Measurements from ENCODE around the gene FRRS1. TPM values are rescaled to one million over a fixed set of nuclear protein-coding genes. Genes with fewer than 3 reads are reported as not detected.
A peak's percentile ranks its signal among the peaks of the same experiment; 100 is the strongest.

FRRS1 gene
- total and polyA plus RNA-seq, 5 donors from 2014 or later, result 0.13 to 1.1 (median 0.39) TPM; not detected in 2

DNA sequence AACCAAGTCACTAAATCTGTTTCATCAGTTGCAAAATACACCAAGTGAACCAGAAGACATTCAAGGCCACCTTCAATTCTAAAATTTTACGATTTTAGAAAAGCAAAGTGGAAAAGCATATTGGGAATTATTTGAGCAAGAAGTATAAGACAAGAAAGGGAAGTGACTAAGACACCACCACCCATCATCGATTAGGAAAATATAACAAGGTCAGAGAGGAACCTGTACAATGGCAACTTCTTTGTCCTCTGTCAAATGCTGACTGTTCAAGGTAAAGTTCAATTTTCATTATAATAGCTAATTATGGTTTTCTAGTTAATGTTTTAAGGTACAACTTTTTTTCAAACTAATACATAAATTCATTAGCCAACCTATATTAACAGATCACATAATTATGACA is 10.8 kb downstream of the FRRS1 start:
- Mint-ChIP-seq H3K36me3 (no peaks in the 10 kb centered on the region), H3K9me3 (peaks cover 0 to 3% (median 0%) of the 10 kb centered on the region in 7 donors), H3K27me3 (peaks cover 17% of the 10 kb centered on the region), H3K27ac (no peak overlapping the region), H3K4me3 (no peak overlapping the region), H3K4me1 (peaks cover 0 to 15% (median 12%) of the 10 kb centered on the region in 4 donors)
- Histone ChIP-seq H3K27ac (ENCODE audit: insufficient read depth, low read length, poor library complexity, severe bottlenecking) (no peak overlapping the region), H3K4me3 (ENCODE audit: low read depth, low read length) (no peak overlapping the region), H3K27me3 (ENCODE audit: control insufficient read depth, insufficient read depth, low read length) (no peaks in the 10 kb centered on the region), H3K4me1 (ENCODE audit: control insufficient read depth, insufficient read depth, low read length, poor library complexity, severe bottlenecking) (peaks cover 4% of the 10 kb centered on the region), H3K9me3 (ENCODE audit: control insufficient read depth in 2 of 2, low read length in 2 of 2) (no peaks in the 10 kb centered on the region), H3K36me3 (ENCODE audit: control insufficient read depth, insufficient read depth, low read length) (no peaks in the 10 kb centered on the region)
- no peak for ATAC-seq (ENCODE audit: low read depth in 2 of 2)
- DNase-seq, result no peak

DNA sequence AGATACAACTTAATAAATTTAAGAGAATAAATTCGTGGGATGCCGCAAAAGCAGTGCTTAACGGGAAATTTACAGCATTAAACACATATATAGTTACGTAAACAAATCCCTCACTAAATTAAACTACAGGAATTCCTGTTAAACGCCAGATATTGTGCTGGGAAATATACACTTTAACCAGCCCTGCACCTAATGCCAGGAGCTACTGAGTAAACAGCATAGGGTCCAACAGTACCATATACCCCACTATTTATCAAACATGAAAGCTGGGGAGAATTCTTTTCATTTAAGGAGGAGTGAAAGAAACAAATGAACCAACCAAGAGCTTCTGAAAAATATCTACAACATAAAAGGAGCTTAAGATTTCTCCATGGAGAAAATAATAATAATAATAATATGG is 11.7 kb downstream of the FRRS1 start:
- H3K27me3 ChIP-seq (ENCODE audit: control insufficient read depth, insufficient read depth, low read length), result no peaks in the 10 kb centered on the region
- no peaks in the 10 kb centered on the region for H3K36me3 ChIP-seq (ENCODE audit: control insufficient read depth, insufficient read depth, low read length)
- H3K36me3 Mint-ChIP-seq, result no peaks in the 10 kb centered on the region
- no peak overlapping the region for H3K27ac ChIP-seq (ENCODE audit: insufficient read depth, low read length, poor library complexity, severe bottlenecking)
- no peak for DNase-seq
- H3K4me1 Mint-ChIP-seq, result peaks cover 0 to 17% (median 13%) of the 10 kb centered on the region in 4 donors
- H3K4me1 ChIP-seq (ENCODE audit: control insufficient read depth, insufficient read depth, low read length, poor library complexity, severe bottlenecking), result peaks cover 4% of the 10 kb centered on the region
- peaks cover 22% of the 10 kb centered on the region for H3K27me3 Mint-ChIP-seq
- H3K27ac Mint-ChIP-seq, result no peak overlapping the region
- ATAC-seq (ENCODE audit: low read depth in 2 of 2), result no peak
- H3K4me3 Mint-ChIP-seq, result no peak overlapping the region
- no peak overlapping the region for H3K4me3 ChIP-seq (ENCODE audit: low read depth, low read length)
- peaks cover 0 to 3% (median 0%) of the 10 kb centered on the region in 7 donors for H3K9me3 Mint-ChIP-seq
- no peaks in the 10 kb centered on the region for H3K9me3 ChIP-seq (ENCODE audit: control insufficient read depth in 2 of 2, low read length in 2 of 2)

DNA sequence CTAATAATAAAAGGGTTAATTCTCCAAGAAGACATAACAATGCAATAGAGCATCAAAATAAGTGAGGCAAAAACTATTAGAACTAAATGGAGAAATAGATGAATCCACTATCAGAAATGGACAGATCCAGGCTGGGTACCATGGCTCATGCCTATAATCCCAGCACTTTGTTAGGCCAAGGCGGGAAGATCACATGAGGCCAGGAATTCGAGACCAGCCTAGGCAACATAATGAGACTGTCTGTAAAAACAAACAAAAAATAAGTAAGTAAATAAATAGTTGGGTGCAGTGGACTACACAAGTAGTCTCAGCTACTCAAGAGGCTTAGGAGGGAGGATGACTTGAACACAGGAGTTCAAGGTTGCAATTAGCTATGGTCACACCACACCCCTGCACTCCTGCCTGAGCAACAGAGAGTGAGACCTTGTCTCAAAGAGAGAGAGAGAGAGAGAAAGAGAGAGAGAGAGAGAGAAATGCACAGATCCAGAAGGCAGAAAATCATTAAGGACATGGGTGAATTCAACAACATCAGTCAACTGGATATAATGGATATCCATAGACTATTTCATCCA is 12.3 kb downstream of the FRRS1 start:
- Mint-ChIP-seq H3K4me3 (no peak overlapping the region), H3K27me3 (peaks cover 22% of the 10 kb centered on the region), H3K9me3 (peaks cover 0 to 3% (median 0%) of the 10 kb centered on the region in 7 donors), H3K36me3 (no peaks in the 10 kb centered on the region), H3K4me1 (peaks cover 0 to 20% (median 14%) of the 10 kb centered on the region in 4 donors), H3K27ac (peak overlapping the region in 1 of 3 donors; percentile 40)
- no peak overlapping the region for H3K4me3 ChIP-seq (ENCODE audit: low read depth, low read length)
- no peak for DNase-seq
- H3K36me3 ChIP-seq (ENCODE audit: control insufficient read depth, insufficient read depth, low read length), result no peaks in the 10 kb centered on the region
- H3K4me1 ChIP-seq (ENCODE audit: control insufficient read depth, insufficient read depth, low read length, poor library complexity, severe bottlenecking), result peaks cover 4% of the 10 kb centered on the region
- H3K27me3 ChIP-seq (ENCODE audit: control insufficient read depth, insufficient read depth, low read length), result no peaks in the 10 kb centered on the region
- H3K27ac ChIP-seq (ENCODE audit: insufficient read depth, low read length, poor library complexity, severe bottlenecking), result no peak overlapping the region
- no peak for ATAC-seq (ENCODE audit: low read depth in 2 of 2)
- H3K9me3 ChIP-seq (ENCODE audit: control insufficient read depth in 2 of 2, low read length in 2 of 2), result no peaks in the 10 kb centered on the region

DNA sequence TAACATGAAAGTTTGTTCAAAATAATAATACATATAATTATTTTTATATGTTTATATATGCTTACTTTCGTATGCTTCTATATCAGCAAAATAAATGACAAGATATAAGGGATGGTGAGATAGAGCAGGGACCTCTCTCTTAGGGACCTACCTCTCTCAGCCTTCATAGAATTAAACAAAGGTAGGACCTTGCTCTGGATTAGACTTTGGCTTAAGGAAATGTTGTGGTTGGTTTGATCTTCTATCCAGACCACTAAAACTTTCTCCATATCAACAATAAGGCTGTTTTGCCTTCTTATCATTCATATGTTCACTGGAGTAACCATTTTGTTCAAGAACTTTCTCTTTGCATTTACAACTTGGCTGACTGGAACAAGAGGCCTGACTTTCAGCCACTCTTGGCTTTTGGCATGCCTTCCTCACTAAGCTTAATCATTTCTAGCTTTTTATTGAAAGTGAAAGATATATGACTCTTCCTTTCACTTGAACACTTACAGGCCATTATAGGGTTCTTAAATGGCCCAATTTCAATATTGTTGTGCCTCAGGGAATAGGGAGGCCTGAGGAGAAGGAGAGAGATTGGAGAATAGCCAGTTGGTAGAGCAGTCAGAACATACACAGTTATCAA is 14.4 kb downstream of the FRRS1 start:
- Histone ChIP-seq H3K27ac (ENCODE audit: insufficient read depth, low read length, poor library complexity, severe bottlenecking) (no peak overlapping the region), H3K4me1 (ENCODE audit: control insufficient read depth, insufficient read depth, low read length, poor library complexity, severe bottlenecking) (no peaks in the 10 kb centered on the region), H3K36me3 (ENCODE audit: control insufficient read depth, insufficient read depth, low read length) (no peaks in the 10 kb centered on the region), H3K4me3 (ENCODE audit: low read depth, low read length) (no peak overlapping the region), H3K9me3 (ENCODE audit: control insufficient read depth in 2 of 2, low read length in 2 of 2) (no peaks in the 10 kb centered on the region), H3K27me3 (ENCODE audit: control insufficient read depth, insufficient read depth, low read length) (no peaks in the 10 kb centered on the region)
- Mint-ChIP-seq H3K27me3 (peaks cover 17% of the 10 kb centered on the region), H3K9me3 (no peaks in the 10 kb centered on the region), H3K4me3 (no peak overlapping the region), H3K27ac (no peak overlapping the region), H3K36me3 (no peaks in the 10 kb centered on the region), H3K4me1 (peaks cover 0 to 11% (median 7%) of the 10 kb centered on the region in 4 donors)
- ATAC-seq (ENCODE audit: low read depth in 2 of 2) (no peak), DNase-seq (peak in 1 of 3 donors; percentile 32)

DNA sequence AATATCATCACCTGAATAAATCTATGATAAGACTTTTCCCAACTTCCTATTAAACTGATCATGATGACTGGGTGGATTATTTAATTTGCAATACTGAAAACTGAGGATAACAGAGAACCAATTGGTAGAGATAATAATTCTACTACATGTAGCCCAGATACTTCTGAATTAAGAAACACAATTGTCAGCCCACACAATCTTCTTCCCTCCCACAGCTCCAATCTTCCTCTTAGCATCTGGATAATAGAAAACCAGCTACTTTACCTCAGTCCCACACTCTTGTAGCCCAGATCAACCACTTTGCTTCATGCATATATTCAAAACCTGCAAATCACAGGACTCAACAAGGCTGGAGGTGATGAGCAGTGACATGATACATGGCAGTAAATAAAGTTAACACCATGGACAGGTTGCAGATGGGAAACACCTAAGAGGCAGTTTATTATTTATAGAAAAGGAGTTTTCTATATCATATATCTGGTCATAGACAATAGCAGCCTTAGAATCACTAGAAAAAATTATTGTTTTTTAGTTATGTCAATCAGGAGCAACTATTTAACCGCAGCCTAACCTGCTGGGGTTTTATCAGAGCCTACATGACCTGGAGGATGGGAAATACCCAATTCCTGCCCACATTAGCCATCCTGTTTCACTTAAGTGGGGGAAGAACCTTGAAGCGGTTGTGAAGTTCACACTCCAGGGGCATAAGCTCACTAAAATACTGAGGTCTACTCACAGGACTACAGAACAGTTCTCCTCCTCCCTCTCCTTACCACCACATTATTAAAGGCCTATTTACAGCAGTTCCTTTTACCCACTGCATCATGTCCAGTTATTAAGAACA is 16.7 kb downstream of the FRRS1 start:
- no peaks in the 10 kb centered on the region for H3K36me3 ChIP-seq (ENCODE audit: control insufficient read depth, insufficient read depth, low read length)
- H3K27ac ChIP-seq (ENCODE audit: insufficient read depth, low read length, poor library complexity, severe bottlenecking), result no peak overlapping the region
- H3K9me3 ChIP-seq (ENCODE audit: control insufficient read depth in 2 of 2, low read length in 2 of 2), result no peaks in the 10 kb centered on the region
- peak in 1 of 3 donors; percentile 10 for DNase-seq
- Mint-ChIP-seq H3K27me3 (peaks cover 17% of the 10 kb centered on the region), H3K27ac (no peak overlapping the region), H3K4me3 (no peak overlapping the region), H3K9me3 (no peaks in the 10 kb centered on the region), H3K4me1 (peaks cover 0 to 11% (median 5%) of the 10 kb centered on the region in 4 donors), H3K36me3 (peaks cover 6% of the 10 kb centered on the region)
- H3K4me1 ChIP-seq (ENCODE audit: control insufficient read depth, insufficient read depth, low read length, poor library complexity, severe bottlenecking), result no peaks in the 10 kb centered on the region
- no peaks in the 10 kb centered on the region for H3K27me3 ChIP-seq (ENCODE audit: control insufficient read depth, insufficient read depth, low read length)
- no peak overlapping the region for H3K4me3 ChIP-seq (ENCODE audit: low read depth, low read length)
- ATAC-seq (ENCODE audit: low read depth in 2 of 2), result no peak

DNA sequence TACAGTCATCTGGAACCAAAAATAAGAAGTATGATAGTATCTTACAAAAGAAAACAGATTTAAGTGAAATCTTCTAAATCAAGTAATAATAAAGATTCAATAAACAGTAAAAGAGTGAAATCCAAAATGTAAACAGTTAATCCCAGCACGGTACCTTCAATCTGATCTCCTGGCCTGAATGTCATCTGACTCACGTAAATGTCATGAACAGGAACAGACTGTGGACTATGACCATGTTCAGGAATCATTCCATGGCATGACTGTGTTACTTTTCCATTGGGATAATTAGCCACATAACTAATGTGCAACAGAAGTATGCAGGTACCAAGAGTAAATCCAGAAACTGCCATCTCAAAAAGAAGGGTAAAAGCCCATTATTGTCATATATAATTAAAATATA is 18.0 kb downstream of the FRRS1 start:
- Histone ChIP-seq H3K27me3 (ENCODE audit: control insufficient read depth, insufficient read depth, low read length) (no peaks in the 10 kb centered on the region), H3K4me1 (ENCODE audit: control insufficient read depth, insufficient read depth, low read length, poor library complexity, severe bottlenecking) (no peaks in the 10 kb centered on the region), H3K4me3 (ENCODE audit: low read depth, low read length) (no peak overlapping the region), H3K36me3 (ENCODE audit: control insufficient read depth, insufficient read depth, low read length) (no peaks in the 10 kb centered on the region), H3K9me3 (ENCODE audit: control insufficient read depth in 2 of 2, low read length in 2 of 2) (no peaks in the 10 kb centered on the region), H3K27ac (ENCODE audit: insufficient read depth, low read length, poor library complexity, severe bottlenecking) (no peak overlapping the region)
- ATAC-seq (ENCODE audit: low read depth in 2 of 2) (no peak), DNase-seq (no peak)
- Mint-ChIP-seq H3K27me3 (peaks cover 9% of the 10 kb centered on the region), H3K27ac (peak overlapping the region in 1 of 3 donors; percentile 16), H3K4me1 (peaks cover 0 to 11% (median 5%) of the 10 kb centered on the region in 4 donors), H3K4me3 (no peak overlapping the region), H3K36me3 (peaks cover 6% of the 10 kb centered on the region), H3K9me3 (no peaks in the 10 kb centered on the region)

DNA sequence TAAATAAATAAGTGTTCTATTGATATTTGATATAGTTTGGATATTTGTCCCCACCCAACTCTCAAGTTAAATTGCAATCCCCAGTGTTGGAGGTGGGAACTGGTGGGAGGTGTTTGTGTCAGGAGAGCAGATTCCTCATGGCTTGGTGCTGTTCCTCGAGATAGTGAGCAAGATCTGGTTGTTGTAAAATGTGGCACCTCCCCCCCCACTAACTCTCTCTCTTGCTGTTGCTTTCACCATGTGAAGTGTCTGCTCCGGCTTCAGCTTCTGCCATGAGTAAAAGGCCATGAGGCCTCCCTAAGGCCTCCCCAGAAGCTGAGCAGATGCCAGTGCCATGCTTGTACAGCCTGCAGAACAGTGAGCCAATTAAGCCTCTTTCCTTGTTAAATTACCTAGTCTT is 20.8 kb downstream of the FRRS1 start:
- Histone ChIP-seq H3K27me3 (ENCODE audit: control insufficient read depth, insufficient read depth, low read length) (no peaks in the 10 kb centered on the region), H3K4me3 (ENCODE audit: low read depth, low read length) (no peak overlapping the region), H3K9me3 (ENCODE audit: control insufficient read depth in 2 of 2, low read length in 2 of 2) (no peaks in the 10 kb centered on the region), H3K4me1 (ENCODE audit: control insufficient read depth, insufficient read depth, low read length, poor library complexity, severe bottlenecking) (no peaks in the 10 kb centered on the region), H3K27ac (ENCODE audit: insufficient read depth, low read length, poor library complexity, severe bottlenecking) (no peak overlapping the region), H3K36me3 (ENCODE audit: control insufficient read depth, insufficient read depth, low read length) (no peaks in the 10 kb centered on the region)
- DNase-seq (no peak), ATAC-seq (ENCODE audit: low read depth in 2 of 2) (no peak)
- Mint-ChIP-seq H3K9me3 (peaks cover 0 to 2% (median 0%) of the 10 kb centered on the region in 7 donors), H3K27ac (no peak overlapping the region), H3K27me3 (peaks cover 5% of the 10 kb centered on the region), H3K4me3 (no peak overlapping the region), H3K36me3 (peaks cover 6% of the 10 kb centered on the region), H3K4me1 (peaks cover 0 to 6% (median 2%) of the 10 kb centered on the region in 4 donors)

Measured in CD4-positive, CD25-positive, alpha-beta regulatory T cell (primary cell).